Fibroblast of lung (primary cell): ENCODE data around the gene ETS2. TPM values are rescaled to one million over a fixed set of nuclear protein-coding genes. Genes with fewer than 3 reads are reported as not detected.
"Not testable (repeated sequence)": the region's sequence is repeated elsewhere in the genome, so short reads cannot be mapped to it uniquely, and the experiment has no call there.

ENCODE experiments used
- DNase-seq, 2 donors: peaks; one replicate each; pipeline versions ENCODE4 v3.0.0 to v3.0.0-alpha.2; 2010; ENCODE audit warnings: low read depth in 2 of 2
- H2AFZ ChIP-seq: 2 replicates; pipeline ENCODE4 v1.5.1; 2012; ENCODE audit warnings: low read length, control low read depth, inconsistent platforms
- H3K27ac ChIP-seq: 2 replicates; pipeline ENCODE4 v1.5.1; 2011; ENCODE audit warnings: low read length, control low read depth; ENCODE audit not compliant: insufficient read depth
- H3K27me3 ChIP-seq: 2 replicates; pipeline ENCODE4 v1.5.1; 2011; ENCODE audit warnings: mild to moderate bottlenecking, low read length; ENCODE audit not compliant: control insufficient read depth, insufficient read depth
- H3K36me3 ChIP-seq: 2 replicates; pipeline ENCODE4 v1.5.1; 2011; ENCODE audit warnings: low read length; ENCODE audit not compliant: control insufficient read depth, insufficient read depth
- H3K4me1 ChIP-seq: 2 replicates; pipeline ENCODE4 v1.5.1; 2011; ENCODE audit warnings: low read length; ENCODE audit not compliant: control insufficient read depth, insufficient read depth; ENCODE audit errors: extremely low read depth
- H3K4me2 ChIP-seq: 2 replicates; pipeline ENCODE4 v1.5.1; 2011; ENCODE audit warnings: low read length, control low read depth; ENCODE audit not compliant: insufficient read depth; ENCODE audit errors: extremely low read depth
- H3K4me3 ChIP-seq, 4 experiments: fragments of 200-600 bp in 1 of 4; sonication (generic) in 1 of 4; replicated peaks in 1 of 4; 2 replicates each; pipeline ENCODE4 v1.5.1; 2011 to 2016; ENCODE audit warnings: low read length in 4 of 4, low read depth in 3 of 4, mild to moderate bottlenecking in 3 of 4, control low read depth in 2 of 4, inconsistent platforms in 1 of 4, mixed read lengths in 1 of 4; ENCODE audit not compliant: insufficient read depth in 1 of 4; ENCODE audit errors: control extremely low read depth in 1 of 4
- H3K79me2 ChIP-seq: 2 replicates; pipeline ENCODE4 v1.5.1; 2012; ENCODE audit warnings: mild to moderate bottlenecking, low read length, inconsistent platforms; ENCODE audit not compliant: control insufficient read depth, insufficient read depth
- H3K9ac ChIP-seq: 2 replicates; pipeline ENCODE4 v1.5.1; 2011; ENCODE audit warnings: mild to moderate bottlenecking, low read length, control low read depth; ENCODE audit not compliant: insufficient read depth
- H3K9me3 ChIP-seq: 2 replicates; pipeline ENCODE4 v1.5.1; 2012; ENCODE audit warnings: low read depth, low read length; ENCODE audit not compliant: control insufficient read depth, insufficient read depth
- H4K20me1 ChIP-seq: 2 replicates; pipeline ENCODE4 v1.5.1; 2011; ENCODE audit warnings: low read length; ENCODE audit not compliant: control insufficient read depth, insufficient read depth; ENCODE audit errors: extremely low read depth
- CTCF ChIP-seq, 2 donors: IDR thresholded peaks in 1 of 2; conservative IDR thresholded peaks in 1 of 2; 1 replicate in 1 of 2; 2 replicates in 1 of 2; pipeline ENCODE4 v1.5.1; 2011 to 2012; ENCODE audit warnings: low read length in 2 of 2, control low read depth in 1 of 2, inconsistent platforms in 1 of 2, low read depth in 1 of 2, mild to moderate bottlenecking in 1 of 2
- EZH2 ChIP-seq: IDR thresholded peaks from 2 replicates; pipeline ENCODE4 v1.5.1; 2012; ENCODE audit warnings: low read length, control low read depth, mild to moderate bottlenecking; ENCODE audit errors: missing control alignments
- polyA plus RNA-seq, 2 donors: library from polyadenylated mRNA; depleted of rRNA in 1 of 2; stranded (reverse) in 1 of 2; unstranded in 1 of 2; fragments of >200 nt; gene quantifications; 2 replicates each; pipeline ENCODE4 v1.2.1, GENCODE V29; 2011 to 2012; ENCODE audit warnings: missing spikeins in 1 of 2
- total RNA-seq: library from RNA; depleted of rRNA; stranded (reverse); fragments of >200 nt; gene quantifications from 2 replicates; pipeline ENCODE4 v1.2.1, GENCODE V29; 2014

ETS2 gene
- total and polyA plus RNA-seq, 2 donors (not counting 1 experiment from before 2014, with no cell fraction given): 28.0 to 77.3 TPM

- Histone ChIP-seq H3K9ac (no peak overlapping the region), H3K27me3 (no peaks in the 10 kb centered on the region)
These were observed 37.6 kb downstream of the ETS2 start for GRCh38 chr21:38843379-38843778.

GRCh38 chr21:38843806-38844503 lies 38.2 kb downstream of the ETS2 start:
- no peaks in the 10 kb centered on the region for H3K9me3 ChIP-seq
- H3K79me2 ChIP-seq: no peaks in the 10 kb centered on the region
- no peak overlapping the region for H3K4me2 ChIP-seq
- H3K4me1 ChIP-seq: peaks cover 13% of the 10 kb centered on the region
- no peaks in the 10 kb centered on the region for H3K36me3 ChIP-seq
- no peak overlapping the region for H3K4me3 ChIP-seq
- no peak overlapping the region for H3K9ac ChIP-seq
- no peaks in the 10 kb centered on the region for H4K20me1 ChIP-seq
- H3K27me3 ChIP-seq: no peaks in the 10 kb centered on the region
- no peak overlapping the region for H2AFZ ChIP-seq
- TF ChIP-seq CTCF (conservative IDR thresholded peaks at IDR 0.05 in 1 of 2, IDR thresholded peaks at IDR 0.05 in 1 of 2; ENCODE audit: low read depth in 1 of 2, low read length in 2 of 2) (no peak), EZH2 (no peak)
- peak overlapping the region; percentile 16 for H3K27ac ChIP-seq
- DNase-seq: peak; percentile 86 to 91

More at GRCh38 chr21:38843379-38843778, 37.6 kb downstream of the ETS2 start:
- Histone ChIP-seq H3K36me3 (no peaks in the 10 kb centered on the region), H3K4me1 (peaks cover 18% of the 10 kb centered on the region), H3K4me3 (no peak overlapping the region), H3K9me3 (no peaks in the 10 kb centered on the region), H3K4me2 (no peak overlapping the region), H4K20me1 (no peaks in the 10 kb centered on the region), H3K79me2 (no peaks in the 10 kb centered on the region), H2AFZ (no peak overlapping the region), H3K27ac (no peak overlapping the region)
- TF ChIP-seq CTCF (conservative IDR thresholded peaks at IDR 0.05 in 1 of 2, IDR thresholded peaks at IDR 0.05 in 1 of 2; ENCODE audit: low read depth in 1 of 2, low read length in 2 of 2): no peak
- TF ChIP-seq EZH2: no peak
- no peak for DNase-seq

GRCh38 chr21:38845374-38845773 lies 39.6 kb downstream of the ETS2 start:
- not testable (repeated sequence) for H4K20me1 ChIP-seq, H3K36me3 ChIP-seq, DNase-seq, H3K27me3 ChIP-seq, H3K9ac ChIP-seq, H3K4me1 ChIP-seq, H3K9me3 ChIP-seq, H3K4me3 ChIP-seq, H3K79me2 ChIP-seq, H3K4me2 ChIP-seq, H2AFZ ChIP-seq, H3K27ac ChIP-seq
